ENCODE results near the gene IRGC.

- TF ChIP-seq CTCF (IDR thresholded peaks at IDR 0.05) (no peak), POLR2A (IDR thresholded peaks at IDR 0.05) (no peak)
Measured at GRCh38 chr19:43725468-43725867, 9.6 kb downstream of the IRGC start.
